Peyer's patch (tissue), 4 donors: ENCODE results near the gene ZFPM1.

Source experiments
- POLR2A ChIP-seq, 2 donors: fragments of 450-650 bp; IDR thresholded peaks; one replicate each; pipeline ENCODE4 v1.5.1; 2017; ENCODE audit warnings: antibody characterized with exemption in 2 of 2, mild to moderate bottlenecking in 2 of 2, moderate library complexity in 2 of 2
- TF ChIP-seq, protein P1 (sequence below), 6 experiments: fragments of 450-650 bp in 4 of 6; fragments of 200-600 bp in 2 of 6; sonication (generic) in 1 of 6; IDR thresholded peaks; one replicate each; pipeline ENCODE4 v1.5.1; 2017 to 2019; ENCODE audit warnings: antibody characterized with exemption in 6 of 6, mild to moderate bottlenecking in 3 of 6, moderate library complexity in 1 of 6

DNA sequence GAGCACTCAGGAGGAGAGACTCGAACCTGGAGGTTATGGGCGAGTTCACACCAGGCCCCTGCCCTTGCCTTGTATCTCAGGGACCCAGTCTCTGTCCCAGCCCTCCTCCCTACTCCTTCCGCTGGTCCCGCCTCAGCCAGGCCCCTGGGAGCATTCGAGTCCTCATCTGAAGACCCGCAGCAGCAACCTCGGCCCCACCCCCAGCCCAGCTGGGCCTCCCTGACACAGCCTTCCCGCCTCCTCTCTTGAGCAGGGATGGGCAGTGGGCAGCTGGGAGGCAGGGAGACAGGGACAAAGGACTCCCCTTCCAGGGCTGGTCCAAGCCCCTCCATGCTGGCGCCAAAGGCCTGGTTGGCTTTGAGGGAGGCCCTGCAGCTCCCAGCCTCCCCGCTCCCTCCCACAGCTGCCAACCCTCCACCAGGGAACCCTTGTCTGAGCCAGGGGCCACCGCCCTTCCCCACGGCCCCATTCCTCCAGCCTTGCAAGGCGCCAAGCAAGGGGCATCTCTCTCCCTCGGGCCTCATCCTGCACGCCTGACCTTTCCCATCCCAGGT, 101.7 kb downstream of the ZFPM1 start:
- TF ChIP-seq, protein P1, sequence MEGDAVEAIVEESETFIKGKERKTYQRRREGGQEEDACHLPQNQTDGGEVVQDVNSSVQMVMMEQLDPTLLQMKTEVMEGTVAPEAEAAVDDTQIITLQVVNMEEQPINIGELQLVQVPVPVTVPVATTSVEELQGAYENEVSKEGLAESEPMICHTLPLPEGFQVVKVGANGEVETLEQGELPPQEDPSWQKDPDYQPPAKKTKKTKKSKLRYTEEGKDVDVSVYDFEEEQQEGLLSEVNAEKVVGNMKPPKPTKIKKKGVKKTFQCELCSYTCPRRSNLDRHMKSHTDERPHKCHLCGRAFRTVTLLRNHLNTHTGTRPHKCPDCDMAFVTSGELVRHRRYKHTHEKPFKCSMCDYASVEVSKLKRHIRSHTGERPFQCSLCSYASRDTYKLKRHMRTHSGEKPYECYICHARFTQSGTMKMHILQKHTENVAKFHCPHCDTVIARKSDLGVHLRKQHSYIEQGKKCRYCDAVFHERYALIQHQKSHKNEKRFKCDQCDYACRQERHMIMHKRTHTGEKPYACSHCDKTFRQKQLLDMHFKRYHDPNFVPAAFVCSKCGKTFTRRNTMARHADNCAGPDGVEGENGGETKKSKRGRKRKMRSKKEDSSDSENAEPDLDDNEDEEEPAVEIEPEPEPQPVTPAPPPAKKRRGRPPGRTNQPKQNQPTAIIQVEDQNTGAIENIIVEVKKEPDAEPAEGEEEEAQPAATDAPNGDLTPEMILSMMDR (IDR thresholded peaks at IDR 0.05) = no peak
- TF ChIP-seq POLR2A (IDR thresholded peaks at IDR 0.05) = no peak
